Measurements from ENCODE around the gene TBC1D1. TPM values are rescaled to one million over a fixed set of nuclear protein-coding genes. Genes with fewer than 3 reads are reported as not detected.
A peak's percentile ranks its signal among the peaks of the same experiment; 100 is the strongest.

Gene TBC1D1
- total and polyA plus RNA-seq, 2 donors (not counting 1 experiment from before 2014, with no cell fraction given), result 39.7 to 90.0 TPM

GRCh38 chr4:38161208-38162113, 270.6 kb downstream of the TBC1D1 start:
- peak; percentile 50 to 52 for DNase-seq (ENCODE audit: low read depth in 2 of 2)
- no peak overlapping the region for H3K4me2 ChIP-seq (ENCODE audit: extremely low read depth, insufficient read depth, low read length)

GRCh38 chr4:38162240-38162784, 271.4 kb downstream of the TBC1D1 start:
- Histone ChIP-seq H3K4me2 (ENCODE audit: extremely low read depth, insufficient read depth, low read length) (no peak overlapping the region), H3K9ac (ENCODE audit: insufficient read depth, low read length) (no peak overlapping the region), H3K27ac (ENCODE audit: insufficient read depth, low read length) (peak overlapping the region; percentile 97), H3K79me2 (ENCODE audit: control insufficient read depth, insufficient read depth, low read length) (no peaks in the 10 kb centered on the region), H4K20me1 (ENCODE audit: control insufficient read depth, extremely low read depth, insufficient read depth, low read length) (no peaks in the 10 kb centered on the region), H3K27me3 (ENCODE audit: control insufficient read depth, insufficient read depth, low read length) (no peaks in the 10 kb centered on the region), H2AFZ (ENCODE audit: low read length) (no peak overlapping the region), H3K4me1 (ENCODE audit: control insufficient read depth, extremely low read depth, insufficient read depth, low read length) (peaks cover 20% of the 10 kb centered on the region), H3K9me3 (ENCODE audit: control insufficient read depth, insufficient read depth, low read depth, low read length) (no peaks in the 10 kb centered on the region), H3K36me3 (ENCODE audit: control insufficient read depth, insufficient read depth, low read length) (no peaks in the 10 kb centered on the region), H3K4me3 (replicated peaks in 1 of 4; ENCODE audit: control extremely low read depth in 1 of 4, insufficient read depth in 1 of 4, low read depth in 3 of 4, low read length in 4 of 4) (no peak overlapping the region)
- TF ChIP-seq CTCF (conservative IDR thresholded peaks at IDR 0.05 in 1 of 2, IDR thresholded peaks at IDR 0.05 in 1 of 2; ENCODE audit: low read depth in 1 of 2, low read length in 2 of 2), result no peak
- no peak for TF ChIP-seq EZH2 (IDR thresholded peaks at IDR 0.05; ENCODE audit: low read length, missing control alignments)
- peak; percentile 85 to 91 for DNase-seq (ENCODE audit: low read depth in 2 of 2)

More at GRCh38 chr4:38161208-38162113, 270.6 kb downstream of the TBC1D1 start:
- Histone ChIP-seq H3K4me1 (ENCODE audit: control insufficient read depth, extremely low read depth, insufficient read depth, low read length) (peaks cover 20% of the 10 kb centered on the region), H2AFZ (ENCODE audit: low read length) (no peak overlapping the region), H3K27ac (ENCODE audit: insufficient read depth, low read length) (peak overlapping the region; percentile 97), H3K36me3 (ENCODE audit: control insufficient read depth, insufficient read depth, low read length) (no peaks in the 10 kb centered on the region), H3K79me2 (ENCODE audit: control insufficient read depth, insufficient read depth, low read length) (no peaks in the 10 kb centered on the region), H3K27me3 (ENCODE audit: control insufficient read depth, insufficient read depth, low read length) (no peaks in the 10 kb centered on the region), H4K20me1 (ENCODE audit: control insufficient read depth, extremely low read depth, insufficient read depth, low read length) (no peaks in the 10 kb centered on the region), H3K9me3 (ENCODE audit: control insufficient read depth, insufficient read depth, low read depth, low read length) (no peaks in the 10 kb centered on the region), H3K9ac (ENCODE audit: insufficient read depth, low read length) (peak overlapping the region; percentile 10), H3K4me3 (replicated peaks in 1 of 4; ENCODE audit: control extremely low read depth in 1 of 4, insufficient read depth in 1 of 4, low read depth in 3 of 4, low read length in 4 of 4) (no peak overlapping the region)
- TF ChIP-seq CTCF (conservative IDR thresholded peaks at IDR 0.05 in 1 of 2, IDR thresholded peaks at IDR 0.05 in 1 of 2; ENCODE audit: low read depth in 1 of 2, low read length in 2 of 2) (no peak), EZH2 (IDR thresholded peaks at IDR 0.05; ENCODE audit: low read length, missing control alignments) (no peak)

GRCh38 chr4:38163216-38164006, 272.5 kb downstream of the TBC1D1 start:
- H3K27me3 ChIP-seq (ENCODE audit: control insufficient read depth, insufficient read depth, low read length), result no peaks in the 10 kb centered on the region
- TF ChIP-seq EZH2 (IDR thresholded peaks at IDR 0.05; ENCODE audit: low read length, missing control alignments) (no peak), CTCF (conservative IDR thresholded peaks at IDR 0.05 in 1 of 2, IDR thresholded peaks at IDR 0.05 in 1 of 2; ENCODE audit: low read depth in 1 of 2, low read length in 2 of 2) (no peak)
- no peaks in the 10 kb centered on the region for H3K36me3 ChIP-seq (ENCODE audit: control insufficient read depth, insufficient read depth, low read length)
- H3K4me3 ChIP-seq (replicated peaks in 1 of 4; ENCODE audit: control extremely low read depth in 1 of 4, insufficient read depth in 1 of 4, low read depth in 3 of 4, low read length in 4 of 4), result no peak overlapping the region
- DNase-seq (ENCODE audit: low read depth in 2 of 2), result peak; percentile 58 to 86
- no peak overlapping the region for H2AFZ ChIP-seq (ENCODE audit: low read length)
- no peaks in the 10 kb centered on the region for H3K9me3 ChIP-seq (ENCODE audit: control insufficient read depth, insufficient read depth, low read depth, low read length)
- H4K20me1 ChIP-seq (ENCODE audit: control insufficient read depth, extremely low read depth, insufficient read depth, low read length), result no peaks in the 10 kb centered on the region
- H3K9ac ChIP-seq (ENCODE audit: insufficient read depth, low read length), result no peak overlapping the region
- no peak overlapping the region for H3K4me2 ChIP-seq (ENCODE audit: extremely low read depth, insufficient read depth, low read length)
- H3K4me1 ChIP-seq (ENCODE audit: control insufficient read depth, extremely low read depth, insufficient read depth, low read length), result peaks cover 20% of the 10 kb centered on the region
- peak overlapping the region; percentile 24 for H3K27ac ChIP-seq (ENCODE audit: insufficient read depth, low read length)
- H3K79me2 ChIP-seq (ENCODE audit: control insufficient read depth, insufficient read depth, low read length), result no peaks in the 10 kb centered on the region
